CD4-positive, alpha-beta T cell treated with Interleukin-10 for 1 hour (primary cell): Measurements from ENCODE around the gene RIMBP3B.
A peak's percentile ranks its signal among the peaks of the same experiment; 100 is the strongest.
"Not testable (repeated sequence)": the region's sequence is repeated elsewhere in the genome, so short reads cannot be mapped to it uniquely, and the experiment has no call there.

Source experiments
- DNase-seq: peaks from one replicate; pipeline ENCODE4 v3.0.0-alpha.2; 2020

Gene RIMBP3B

GRCh38 chr22:21417227-21417746, 33.7 kb downstream of the RIMBP3B start, which contains the start of gene HIC2:
TSS of gene HIC2 (plus strand) at chr22:21417371. CDS start at chr22:21442832, 25,461 bp downstream.
- peak; percentile 15 for DNase-seq

DNA sequence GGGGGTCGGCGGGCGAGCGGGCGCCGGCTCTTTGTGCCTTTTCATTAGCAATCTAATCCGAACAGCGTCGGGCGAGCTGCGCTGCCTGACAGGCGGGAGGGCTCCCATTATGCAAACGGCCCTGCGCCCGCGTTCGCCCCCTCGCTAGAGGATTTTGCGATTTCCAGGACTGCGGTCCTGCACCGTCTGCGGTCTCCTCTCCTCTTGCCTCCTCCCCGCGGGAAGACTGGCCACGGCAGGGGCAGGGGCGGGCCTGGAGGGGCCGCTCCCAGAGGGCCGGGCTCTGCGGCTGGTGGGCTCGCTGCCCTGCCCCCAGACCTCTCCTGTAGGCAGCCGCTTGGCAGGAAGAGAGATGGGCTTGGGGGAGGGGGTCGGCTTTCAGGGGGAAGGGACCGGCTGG, 34.3 kb downstream of the RIMBP3B start:
- peak; percentile 11 for DNase-seq

GRCh38 chr22:21418974-21419638, 35.6 kb downstream of the RIMBP3B start:
- not testable (repeated sequence) for DNase-seq

GRCh38 chr22:21420180-21420763, 36.7 kb downstream of the RIMBP3B start:
- peak; percentile 11 for DNase-seq

DNA sequence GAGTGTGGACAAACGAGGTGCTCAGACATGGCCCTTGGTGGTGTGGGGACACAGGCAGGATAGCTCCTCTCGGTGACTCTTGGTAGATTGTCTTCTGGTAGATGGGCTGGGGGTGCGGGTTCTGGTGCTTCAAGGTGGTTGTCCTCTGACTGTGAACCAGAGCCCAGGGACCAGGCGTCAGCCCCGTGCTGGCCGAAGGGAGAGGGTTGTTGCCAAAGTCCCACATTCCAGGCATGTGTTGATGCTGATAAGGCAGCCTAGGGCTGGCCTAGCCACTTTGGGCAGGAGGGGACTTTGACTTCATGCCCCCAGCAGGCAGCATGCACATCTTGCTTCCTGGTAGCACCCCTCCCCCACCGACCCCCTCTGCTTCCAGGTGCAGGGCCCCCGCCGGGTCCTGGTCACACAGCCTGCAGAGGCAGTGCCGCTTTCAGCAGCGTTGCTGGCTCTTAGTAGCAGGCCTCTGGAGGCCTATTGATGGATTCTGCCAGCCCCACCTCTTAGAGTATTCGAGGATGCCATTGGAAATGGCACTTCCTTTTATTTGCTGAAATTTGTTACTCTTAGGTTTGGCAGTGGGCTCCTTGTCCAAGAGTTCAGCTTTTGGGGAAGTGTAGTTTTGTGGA, 40.6 kb downstream of the RIMBP3B start:
- not testable (repeated sequence) for DNase-seq

- DNase-seq, result not testable (repeated sequence)
These were observed 51.1 kb downstream of the RIMBP3B start for GRCh38 chr22:21434378-21435233.

DNA sequence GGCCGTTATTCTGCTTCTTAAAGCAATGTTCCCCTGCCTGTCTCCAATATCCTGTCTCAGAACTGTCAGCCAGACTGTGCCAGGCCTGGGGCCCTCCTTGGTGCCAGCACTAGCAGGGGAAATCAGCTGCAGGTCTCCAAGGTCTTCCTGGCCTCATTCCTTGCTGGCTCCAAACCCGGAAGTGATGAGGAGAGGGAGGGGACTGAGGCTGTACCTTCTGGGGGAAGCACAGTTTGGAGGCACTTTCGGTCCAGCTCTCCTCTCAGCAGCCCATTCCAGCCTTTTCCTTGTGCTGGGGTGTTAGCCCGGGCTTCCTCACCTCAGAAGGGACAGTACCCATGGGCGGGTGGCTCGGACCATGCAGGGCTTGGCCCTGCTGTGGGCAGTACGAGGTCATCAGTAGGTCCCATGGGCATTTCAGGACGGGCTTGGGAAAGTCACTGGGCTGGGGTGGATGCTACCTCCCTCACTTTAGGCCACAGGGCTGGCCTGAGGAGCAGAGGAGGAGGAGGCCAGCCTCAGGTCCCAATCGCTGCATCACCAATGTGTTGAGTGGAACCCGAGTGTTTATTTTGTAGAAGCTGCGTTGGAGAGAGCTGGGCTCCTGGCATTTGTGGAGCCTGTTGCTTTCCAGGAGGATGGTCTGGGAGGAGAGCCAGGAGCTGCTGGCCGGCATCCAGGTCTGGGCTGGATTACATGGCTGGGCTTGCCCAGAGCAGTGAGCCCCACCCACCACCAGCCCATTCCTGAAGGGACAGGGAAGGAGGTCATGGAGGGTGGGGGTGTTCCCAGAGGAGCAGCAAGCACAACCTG, 52.7 kb downstream of the RIMBP3B start:
- DNase-seq, result not testable (repeated sequence)

DNA sequence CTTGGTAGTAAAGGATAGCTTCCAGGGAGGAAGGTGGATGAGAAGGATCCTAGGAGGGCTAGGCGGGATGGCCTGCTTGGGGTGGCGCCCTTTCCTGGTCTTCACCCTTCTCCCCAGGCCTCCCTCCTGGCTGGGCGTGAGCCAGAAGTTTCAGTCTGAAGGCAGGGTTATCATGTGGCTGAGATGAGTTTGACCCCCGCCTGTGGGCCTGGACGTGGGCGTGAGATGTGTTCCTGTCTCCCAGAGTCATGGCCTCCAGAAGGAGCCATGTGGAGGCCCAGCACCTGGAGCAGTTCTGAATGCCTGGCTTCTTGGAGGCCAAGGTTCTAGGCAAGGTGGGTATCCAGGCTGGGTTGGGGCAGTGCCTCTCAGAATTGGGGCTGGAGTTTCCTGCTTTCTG, 54.5 kb downstream of the RIMBP3B start:
- not testable (repeated sequence) for DNase-seq
